ENCODE results near the gene KIF4A.
"Not testable (repeated sequence)": the region's sequence is repeated elsewhere in the genome, so short reads cannot be mapped to it uniquely, and the experiment has no call there.

KIF4A gene

DNA sequence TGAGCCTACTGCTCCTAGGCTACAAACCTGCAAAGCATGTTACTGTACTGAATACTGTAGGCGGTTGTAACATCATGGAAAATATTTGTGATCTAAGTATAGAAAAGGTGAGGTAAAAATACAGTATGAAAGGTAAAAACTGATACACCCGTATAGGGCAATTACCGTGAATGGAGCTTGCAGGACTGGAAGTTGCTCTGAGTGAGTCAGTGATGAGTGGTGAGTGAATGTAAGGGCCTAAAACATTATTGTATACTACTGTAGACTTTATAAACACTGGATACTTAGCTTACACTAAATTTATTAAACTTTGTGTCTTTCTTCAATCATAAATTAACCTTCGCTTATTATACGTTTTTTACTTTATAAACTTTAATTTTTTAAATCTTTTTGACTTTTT is 3.7 kb downstream of the KIF4A start:
- DNase-seq, result no peak

- no peak for DNase-seq
These were observed 11.8 kb downstream of the KIF4A start for GRCh38 chrX:70301716-70302115.

- no peak for DNase-seq
These were observed 23.6 kb downstream of the KIF4A start for GRCh38 chrX:70313503-70313902.

DNA sequence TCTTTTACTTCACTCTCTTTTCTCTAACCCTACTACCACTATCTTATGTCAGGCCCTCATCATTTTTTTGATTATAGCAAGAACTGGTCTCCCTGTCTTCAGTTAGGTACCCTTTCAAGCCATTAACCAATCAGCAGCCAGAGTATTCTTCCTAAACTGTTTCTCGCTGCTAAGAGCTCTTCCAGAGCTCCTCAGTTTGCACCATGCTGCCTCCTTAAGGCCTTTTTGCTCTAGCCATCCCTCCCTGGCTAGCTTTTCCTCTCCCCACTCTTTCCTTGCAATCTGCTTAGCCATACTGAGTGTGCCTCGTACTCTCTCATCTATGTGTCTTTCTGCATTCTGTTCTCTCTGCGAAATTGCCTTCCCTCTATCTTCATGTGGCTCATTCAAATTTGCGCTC is 32.9 kb downstream of the KIF4A start:
- no peak for DNase-seq

GRCh38 chrX:70323628-70324027 is 33.7 kb downstream of the KIF4A start:
- not testable (repeated sequence) for DNase-seq

DNA sequence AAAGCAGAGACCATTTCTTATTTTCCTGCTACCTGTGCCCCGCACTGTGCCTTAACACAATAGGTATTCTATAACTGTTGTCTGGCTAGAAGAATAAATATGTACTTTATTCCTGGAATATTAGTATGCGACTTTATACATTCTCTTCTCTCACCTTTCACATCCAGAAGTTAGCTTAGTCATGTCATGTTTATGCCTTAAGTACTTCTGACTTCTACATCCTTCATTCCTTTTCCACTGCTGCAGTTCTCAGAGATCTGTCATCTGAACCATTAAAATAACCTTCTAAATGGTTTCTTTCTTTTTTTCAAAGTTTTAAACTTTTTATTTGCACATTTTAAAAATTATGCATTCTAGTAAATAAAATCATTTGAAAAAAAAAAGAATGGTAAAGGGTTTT is 34.4 kb downstream of the KIF4A start:
- no peak for DNase-seq

DNA sequence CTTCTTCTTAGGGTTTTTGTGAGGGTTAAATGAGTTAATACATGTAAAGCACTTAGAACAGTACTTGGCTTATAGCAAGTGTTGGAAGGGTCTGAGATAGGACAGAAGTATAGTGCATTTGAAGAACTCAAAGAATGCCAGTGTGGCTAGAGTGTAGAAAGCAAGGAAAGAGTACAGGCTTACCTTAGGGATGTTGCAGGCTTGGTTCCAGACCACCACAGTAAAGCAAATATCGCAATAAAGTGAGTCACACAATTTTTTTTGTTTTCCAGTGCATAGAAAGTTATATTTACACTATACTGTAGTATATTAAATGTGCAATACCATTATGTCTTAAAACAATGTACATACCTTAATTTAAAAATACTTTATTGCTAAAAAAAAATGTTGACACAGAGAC is 41.3 kb downstream of the KIF4A start:
- no peak for DNase-seq

- no peak for DNase-seq
These were observed 42.7 kb downstream of the KIF4A start for GRCh38 chrX:70332600-70332999.

- no peak for DNase-seq
These were observed 46.9 kb downstream of the KIF4A start for GRCh38 chrX:70336767-70337166.

GRCh38 chrX:70338290-70338689 is 48.4 kb downstream of the KIF4A start:
- DNase-seq, result no peak

DNA sequence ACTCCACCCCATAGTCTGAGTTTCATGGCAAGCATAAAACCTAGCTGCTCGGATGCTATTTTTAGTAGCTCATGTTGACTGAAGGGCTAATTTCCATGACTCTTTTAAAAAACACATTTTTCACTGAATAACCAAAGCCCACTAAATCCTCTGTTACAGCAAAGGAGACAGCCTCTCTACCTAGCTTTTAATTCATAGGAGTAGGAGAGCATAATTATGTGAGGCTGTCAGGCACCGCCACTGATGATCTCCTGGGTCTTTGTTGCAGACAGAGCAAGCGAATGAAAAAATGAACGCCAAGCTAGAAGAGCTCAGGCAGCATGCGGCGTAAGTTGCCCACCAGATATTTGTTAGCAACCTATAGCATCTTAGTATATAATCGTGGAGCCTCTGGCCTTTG is 53.5 kb downstream of the KIF4A start:
- DNase-seq, result no peak

GRCh38 chrX:70346418-70347070 is 56.6 kb downstream of the KIF4A start:
- no peak for DNase-seq

- not testable (repeated sequence) for DNase-seq
These were observed 58.9 kb downstream of the KIF4A start for GRCh38 chrX:70348825-70349224.

DNA sequence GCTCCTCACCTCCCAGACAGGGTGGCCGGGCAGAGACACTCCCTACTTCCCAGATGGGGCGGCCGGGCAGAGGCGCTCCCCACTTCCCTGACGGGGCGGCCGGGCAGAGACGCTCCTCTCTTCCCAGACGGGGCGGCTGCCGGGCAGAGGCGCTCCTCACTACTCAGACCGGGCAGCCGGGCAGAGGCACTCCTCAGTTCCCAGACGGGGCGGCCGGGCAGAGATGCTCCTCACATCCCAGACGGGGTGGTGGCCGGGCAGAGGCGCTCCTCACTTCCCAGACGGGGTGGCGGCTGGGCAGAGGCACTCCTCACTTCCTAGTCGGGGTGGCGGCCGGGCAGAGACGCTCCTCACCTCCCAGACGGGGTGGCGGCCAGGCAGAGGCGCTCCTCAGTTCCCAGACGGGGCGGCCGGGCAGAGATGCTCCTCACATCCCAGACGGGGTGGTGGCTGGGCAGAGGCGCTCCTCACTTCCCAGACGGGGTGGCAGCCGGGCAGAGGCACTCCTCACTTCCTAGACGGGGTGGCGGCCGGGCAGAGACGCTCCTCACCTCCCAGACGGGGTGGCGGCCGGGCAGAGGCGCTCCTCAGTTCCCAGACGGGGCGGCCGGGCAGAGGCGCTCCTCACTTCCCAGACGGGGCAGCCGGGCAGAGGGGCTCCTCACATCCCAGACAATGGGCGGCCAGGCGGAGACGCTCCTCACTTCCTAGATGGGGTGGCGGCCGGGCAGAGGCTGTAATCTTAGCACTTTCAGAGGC is 59.6 kb downstream of the KIF4A start:
- not testable (repeated sequence) for DNase-seq

DNA sequence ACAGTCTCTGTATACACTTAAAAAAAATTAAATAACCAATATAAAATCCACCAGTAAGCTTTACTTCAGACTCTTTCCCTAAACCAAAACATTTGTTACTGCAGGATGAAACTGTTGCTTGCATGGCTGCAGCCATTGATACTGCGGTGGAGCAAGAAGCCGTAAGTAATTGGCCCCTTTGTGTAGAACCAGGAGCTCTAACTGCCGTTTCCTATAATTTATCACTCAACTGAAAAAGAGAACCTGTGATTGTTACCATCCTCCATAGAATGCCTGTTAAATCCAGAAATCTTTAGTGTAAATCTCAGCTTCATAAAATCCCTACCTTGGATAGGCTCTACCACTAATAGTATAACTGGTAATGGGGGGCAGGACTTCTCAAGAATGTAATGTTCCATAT is 62.6 kb downstream of the KIF4A start:
- DNase-seq, result no peak

- DNase-seq, result no peak
These were observed 63.6 kb downstream of the KIF4A start for GRCh38 chrX:70353514-70353913.

GRCh38 chrX:70354716-70355115 is 64.8 kb downstream of the KIF4A start:
- no peak for DNase-seq

GRCh38 chrX:70359458-70359857 is 69.6 kb downstream of the KIF4A start:
- no peak for DNase-seq

DNA sequence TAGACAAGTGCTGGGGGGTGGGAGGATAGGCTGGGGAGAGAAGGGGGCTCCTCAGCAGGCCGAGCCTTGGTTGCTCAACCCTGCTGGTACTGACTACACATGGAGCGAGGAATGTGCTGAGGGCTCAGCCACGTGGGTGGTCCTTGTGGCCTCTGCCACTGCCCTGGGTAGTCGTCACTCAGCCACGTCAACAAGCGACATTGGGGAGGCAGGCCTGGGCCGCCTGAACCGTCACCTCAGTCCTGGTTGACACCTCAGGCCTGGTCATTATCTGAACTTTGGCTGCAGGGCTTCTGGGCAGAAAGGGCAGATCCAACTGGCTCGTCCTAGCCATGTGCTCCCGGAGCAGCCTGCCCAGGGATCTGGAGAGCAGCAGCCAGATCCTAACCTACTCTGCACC is 70.5 kb downstream of the KIF4A start:
- no peak for DNase-seq

DNA sequence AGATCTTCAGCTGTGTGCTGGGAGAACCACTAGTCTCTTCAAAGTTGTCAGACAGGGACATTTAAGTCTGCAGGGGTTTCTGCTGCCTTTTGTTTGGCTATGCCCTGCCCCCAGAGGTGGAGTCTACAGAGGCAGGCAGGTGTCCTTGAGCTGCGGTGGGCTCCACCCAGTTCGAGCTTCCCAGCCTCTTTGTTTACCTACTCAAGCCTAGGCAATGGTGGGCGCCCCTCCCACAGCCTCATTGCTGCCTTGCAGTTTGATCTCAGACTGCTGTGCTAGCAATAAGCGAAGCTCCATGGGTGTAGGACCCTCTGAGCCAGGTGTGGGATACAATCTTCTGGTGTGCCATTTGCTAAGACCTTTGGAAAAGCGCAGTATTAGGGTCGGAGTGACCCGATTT is 78.8 kb downstream of the KIF4A start:
- DNase-seq, result not testable (repeated sequence)

- DNase-seq, result no peak
These were observed 96.3 kb downstream of the KIF4A start for GRCh38 chrX:70386235-70386634.

DNA sequence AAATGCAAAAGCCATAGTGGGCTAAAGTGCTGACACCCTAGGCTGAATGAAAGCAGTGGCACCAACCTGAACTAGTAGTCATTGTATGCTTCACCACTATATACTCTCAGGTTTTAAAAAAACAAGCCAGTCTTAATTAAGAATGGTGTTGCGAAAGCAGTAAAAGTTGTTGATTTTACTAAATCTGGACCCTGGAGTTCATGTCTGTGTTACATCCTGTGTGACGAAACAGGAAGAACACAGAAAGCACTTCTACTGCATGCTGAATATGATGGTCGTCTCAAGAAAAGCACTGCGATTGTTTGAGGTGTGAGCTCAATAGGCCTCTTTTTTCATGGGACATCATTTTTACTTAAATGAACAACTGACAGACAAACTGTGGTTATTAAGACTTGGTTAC is 109.0 kb downstream of the KIF4A start:
- no peak for DNase-seq

- not testable (repeated sequence) for DNase-seq
These were observed 110.3 kb downstream of the KIF4A start for GRCh38 chrX:70400181-70400580.

GRCh38 chrX:70402721-70403120 is 112.8 kb downstream of the KIF4A start:
- DNase-seq, result no peak

DNA sequence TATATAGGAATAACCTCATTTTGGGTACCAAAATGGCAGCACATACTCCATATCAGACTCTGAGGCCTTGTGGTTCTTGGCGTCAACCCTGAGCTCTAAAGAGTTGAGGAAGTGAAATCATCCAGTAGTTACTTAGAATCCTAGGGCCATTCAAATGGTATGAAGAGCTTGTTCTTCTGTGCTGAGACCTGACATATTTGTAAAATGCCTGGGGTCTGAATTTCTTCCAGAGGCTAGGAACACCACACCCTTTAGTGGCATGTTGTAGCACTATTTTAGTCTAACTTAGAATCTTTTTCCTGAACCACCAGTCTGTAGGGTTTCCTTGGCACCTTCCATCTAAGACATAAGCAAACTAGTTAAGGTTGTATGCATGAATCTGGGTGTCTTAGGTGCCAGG is 115.1 kb downstream of the KIF4A start:
- no peak for DNase-seq

Measured in NCI-H748 treated with DMSO at 0.1 percent for 48 hours (cell line).